ENCODE data around the gene ZNF784. TPM values are rescaled to one million over a fixed set of nuclear protein-coding genes. Genes with fewer than 3 reads are reported as not detected.

Gene ZNF784
- total RNA-seq, 1 experiment from 2014 or later = 9.9 TPM

DNA sequence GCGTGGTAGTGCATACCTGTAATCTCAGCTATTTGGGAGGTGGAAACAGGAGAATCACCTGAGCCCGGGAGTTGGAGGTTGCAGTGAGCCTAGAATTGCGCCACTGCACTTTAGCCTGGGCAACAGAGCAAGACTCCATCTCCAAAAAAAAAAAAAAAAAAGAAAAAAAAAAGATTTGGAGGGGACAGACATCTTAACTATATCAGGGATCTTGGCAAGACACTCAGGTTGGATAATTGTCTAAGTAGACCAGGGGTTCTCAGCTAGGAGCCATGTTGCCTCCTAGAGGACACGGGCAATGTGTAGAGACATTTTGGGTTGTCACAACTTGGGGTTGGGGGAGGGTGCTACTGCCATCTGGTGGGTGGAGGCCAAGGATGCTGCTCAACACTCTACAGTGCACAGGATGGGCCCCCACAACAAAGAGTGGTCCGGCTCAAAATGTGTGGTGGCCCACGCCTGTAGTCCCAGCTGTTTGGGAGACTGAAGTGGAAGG is 14.5 kb upstream of the ZNF784 start:
- H3K27me3 Mint-ChIP-seq (ENCODE audit: low read depth) = peaks cover 9% of the 10 kb centered on the region
- peaks cover 37% of the 10 kb centered on the region for H3K4me1 Mint-ChIP-seq
- H3K4me3 Mint-ChIP-seq = peak overlapping the region; percentile 36; the same call in 1 of the 2 replicates
- DNase-seq (ENCODE audit: low spot score) (peak; percentile 63), ATAC-seq (peak; percentile 6)
- ChIA-PET CTCF (interaction anchor here (0.6 to 2.1 kb wide), 9 partner anchors 14 to 505 kb away, joined by 3 to 17 read pairs (median 3); partner anchors contain the start of gene U2AF2), POLR2A (no interaction called here)
- H3K27ac Mint-ChIP-seq = no peak overlapping the region; the same call in 1 of the 2 replicates
- peaks cover 4% of the 10 kb centered on the region for H3K9me3 Mint-ChIP-seq
- H3K36me3 Mint-ChIP-seq = peaks cover 16% of the 10 kb centered on the region
- TF ChIP-seq FOXK1 (CRISPR knock-in tag; IDR thresholded peaks at IDR 0.05) (no peak), ZNF263 (CRISPR knock-in tag; IDR thresholded peaks at IDR 0.05; ENCODE audit: low read depth) (no peak), PRRX2 (CRISPR knock-in tag; IDR thresholded peaks at IDR 0.05) (no peak), JUN (CRISPR knock-in tag; IDR thresholded peaks at IDR 0.05) (no peak), GTF2I (CRISPR knock-in tag; conservative IDR thresholded peaks at IDR 0.05) (no peak), RELA (CRISPR knock-in tag; IDR thresholded peaks at IDR 0.05; ENCODE audit: borderline replicate concordance) (no peak), GRHL2 (CRISPR knock-in tag; IDR thresholded peaks at IDR 0.05; ENCODE audit: insufficient replicate concordance, severe bottlenecking) (no peak), SP1 (CRISPR knock-in tag; conservative IDR thresholded peaks at IDR 0.05) (no peak), TCF7 (CRISPR knock-in tag; IDR thresholded peaks at IDR 0.05; ENCODE audit: low read depth) (no peak), SOX15 (CRISPR knock-in tag; IDR thresholded peaks at IDR 0.05) (no peak)
- TF ChIP-seq, protein P1, sequence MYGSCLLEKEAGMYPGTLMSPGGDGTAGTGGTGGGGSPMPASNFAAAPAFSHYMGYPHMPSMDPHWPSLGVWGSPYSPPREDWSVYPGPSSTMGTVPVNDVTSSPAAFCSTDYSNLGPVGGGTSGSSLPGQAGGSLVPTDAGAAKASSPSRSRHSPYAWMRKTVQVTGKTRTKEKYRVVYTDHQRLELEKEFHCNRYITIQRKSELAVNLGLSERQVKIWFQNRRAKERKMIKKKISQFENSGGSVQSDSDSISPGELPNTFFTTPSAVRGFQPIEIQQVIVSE (CRISPR knock-in tag; IDR thresholded peaks at IDR 0.05; ENCODE audit: borderline replicate concordance) = no peak
- TF ChIP-seq, protein P2, sequence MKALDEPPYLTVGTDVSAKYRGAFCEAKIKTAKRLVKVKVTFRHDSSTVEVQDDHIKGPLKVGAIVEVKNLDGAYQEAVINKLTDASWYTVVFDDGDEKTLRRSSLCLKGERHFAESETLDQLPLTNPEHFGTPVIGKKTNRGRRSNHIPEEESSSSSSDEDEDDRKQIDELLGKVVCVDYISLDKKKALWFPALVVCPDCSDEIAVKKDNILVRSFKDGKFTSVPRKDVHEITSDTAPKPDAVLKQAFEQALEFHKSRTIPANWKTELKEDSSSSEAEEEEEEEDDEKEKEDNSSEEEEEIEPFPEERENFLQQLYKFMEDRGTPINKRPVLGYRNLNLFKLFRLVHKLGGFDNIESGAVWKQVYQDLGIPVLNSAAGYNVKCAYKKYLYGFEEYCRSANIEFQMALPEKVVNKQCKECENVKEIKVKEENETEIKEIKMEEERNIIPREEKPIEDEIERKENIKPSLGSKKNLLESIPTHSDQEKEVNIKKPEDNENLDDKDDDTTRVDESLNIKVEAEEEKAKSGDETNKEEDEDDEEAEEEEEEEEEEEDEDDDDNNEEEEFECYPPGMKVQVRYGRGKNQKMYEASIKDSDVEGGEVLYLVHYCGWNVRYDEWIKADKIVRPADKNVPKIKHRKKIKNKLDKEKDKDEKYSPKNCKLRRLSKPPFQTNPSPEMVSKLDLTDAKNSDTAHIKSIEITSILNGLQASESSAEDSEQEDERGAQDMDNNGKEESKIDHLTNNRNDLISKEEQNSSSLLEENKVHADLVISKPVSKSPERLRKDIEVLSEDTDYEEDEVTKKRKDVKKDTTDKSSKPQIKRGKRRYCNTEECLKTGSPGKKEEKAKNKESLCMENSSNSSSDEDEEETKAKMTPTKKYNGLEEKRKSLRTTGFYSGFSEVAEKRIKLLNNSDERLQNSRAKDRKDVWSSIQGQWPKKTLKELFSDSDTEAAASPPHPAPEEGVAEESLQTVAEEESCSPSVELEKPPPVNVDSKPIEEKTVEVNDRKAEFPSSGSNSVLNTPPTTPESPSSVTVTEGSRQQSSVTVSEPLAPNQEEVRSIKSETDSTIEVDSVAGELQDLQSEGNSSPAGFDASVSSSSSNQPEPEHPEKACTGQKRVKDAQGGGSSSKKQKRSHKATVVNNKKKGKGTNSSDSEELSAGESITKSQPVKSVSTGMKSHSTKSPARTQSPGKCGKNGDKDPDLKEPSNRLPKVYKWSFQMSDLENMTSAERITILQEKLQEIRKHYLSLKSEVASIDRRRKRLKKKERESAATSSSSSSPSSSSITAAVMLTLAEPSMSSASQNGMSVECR (CRISPR knock-in tag; IDR thresholded peaks at IDR 0.05; ENCODE audit: borderline replicate concordance) = no peak
- TF ChIP-seq, protein P3, sequence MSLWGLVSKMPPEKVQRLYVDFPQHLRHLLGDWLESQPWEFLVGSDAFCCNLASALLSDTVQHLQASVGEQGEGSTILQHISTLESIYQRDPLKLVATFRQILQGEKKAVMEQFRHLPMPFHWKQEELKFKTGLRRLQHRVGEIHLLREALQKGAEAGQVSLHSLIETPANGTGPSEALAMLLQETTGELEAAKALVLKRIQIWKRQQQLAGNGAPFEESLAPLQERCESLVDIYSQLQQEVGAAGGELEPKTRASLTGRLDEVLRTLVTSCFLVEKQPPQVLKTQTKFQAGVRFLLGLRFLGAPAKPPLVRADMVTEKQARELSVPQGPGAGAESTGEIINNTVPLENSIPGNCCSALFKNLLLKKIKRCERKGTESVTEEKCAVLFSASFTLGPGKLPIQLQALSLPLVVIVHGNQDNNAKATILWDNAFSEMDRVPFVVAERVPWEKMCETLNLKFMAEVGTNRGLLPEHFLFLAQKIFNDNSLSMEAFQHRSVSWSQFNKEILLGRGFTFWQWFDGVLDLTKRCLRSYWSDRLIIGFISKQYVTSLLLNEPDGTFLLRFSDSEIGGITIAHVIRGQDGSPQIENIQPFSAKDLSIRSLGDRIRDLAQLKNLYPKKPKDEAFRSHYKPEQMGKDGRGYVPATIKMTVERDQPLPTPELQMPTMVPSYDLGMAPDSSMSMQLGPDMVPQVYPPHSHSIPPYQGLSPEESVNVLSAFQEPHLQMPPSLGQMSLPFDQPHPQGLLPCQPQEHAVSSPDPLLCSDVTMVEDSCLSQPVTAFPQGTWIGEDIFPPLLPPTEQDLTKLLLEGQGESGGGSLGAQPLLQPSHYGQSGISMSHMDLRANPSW (CRISPR knock-in tag; conservative IDR thresholded peaks at IDR 0.05; ENCODE audit: low read depth) = no peak

DNA sequence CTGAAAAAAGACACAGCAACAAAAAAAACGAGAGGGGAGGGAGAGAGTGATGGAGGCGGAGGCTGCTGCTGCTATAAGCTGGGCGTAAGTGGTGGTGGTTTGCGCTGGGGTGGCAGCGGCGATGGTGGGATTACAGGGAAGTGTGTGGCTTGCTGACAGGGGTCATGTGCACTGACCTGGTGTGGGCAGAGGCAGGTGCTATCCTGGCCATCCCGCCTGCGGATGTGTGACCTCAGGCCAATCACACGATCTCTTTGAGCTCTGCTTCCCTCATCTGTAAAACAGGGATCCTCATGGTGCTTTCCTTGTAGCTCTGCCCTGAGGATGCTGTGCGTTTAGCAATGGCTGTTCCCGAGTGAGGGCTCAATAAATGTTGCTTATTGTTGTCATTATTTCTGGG is 13.2 kb upstream of the ZNF784 start:
- POLR2A ChIA-PET = interaction anchor here (0.6 kb wide), 1 partner anchor 687 kb away, joined by 3 read pairs; no protein-coding TSS in a partner anchor
- Mint-ChIP-seq H3K36me3 (peaks cover 16% of the 10 kb centered on the region), H3K27me3 (ENCODE audit: low read depth) (peaks cover 9% of the 10 kb centered on the region), H3K4me1 (peaks cover 30% of the 10 kb centered on the region), H3K9me3 (peaks cover 4% of the 10 kb centered on the region), H3K27ac (no peak overlapping the region; the same call in 1 of the 2 replicates), H3K4me3 (no peak overlapping the region)
- no peak for DNase-seq (ENCODE audit: low spot score)
- CTCF ChIA-PET = interaction anchor here (0.8 to 2.1 kb wide), 4 partner anchors 16 to 134 kb away, joined by 4 to 10 read pairs (median 6); partner anchors contain the start of gene ZNF865
- TF ChIP-seq, protein P4, sequence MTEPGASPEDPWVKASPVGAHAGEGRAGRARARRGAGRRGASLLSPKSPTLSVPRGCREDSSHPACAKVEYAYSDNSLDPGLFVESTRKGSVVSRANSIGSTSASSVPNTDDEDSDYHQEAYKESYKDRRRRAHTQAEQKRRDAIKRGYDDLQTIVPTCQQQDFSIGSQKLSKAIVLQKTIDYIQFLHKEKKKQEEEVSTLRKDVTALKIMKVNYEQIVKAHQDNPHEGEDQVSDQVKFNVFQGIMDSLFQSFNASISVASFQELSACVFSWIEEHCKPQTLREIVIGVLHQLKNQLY (CRISPR knock-in tag; IDR thresholded peaks at IDR 0.05) = no peak
- TF ChIP-seq, protein P5, sequence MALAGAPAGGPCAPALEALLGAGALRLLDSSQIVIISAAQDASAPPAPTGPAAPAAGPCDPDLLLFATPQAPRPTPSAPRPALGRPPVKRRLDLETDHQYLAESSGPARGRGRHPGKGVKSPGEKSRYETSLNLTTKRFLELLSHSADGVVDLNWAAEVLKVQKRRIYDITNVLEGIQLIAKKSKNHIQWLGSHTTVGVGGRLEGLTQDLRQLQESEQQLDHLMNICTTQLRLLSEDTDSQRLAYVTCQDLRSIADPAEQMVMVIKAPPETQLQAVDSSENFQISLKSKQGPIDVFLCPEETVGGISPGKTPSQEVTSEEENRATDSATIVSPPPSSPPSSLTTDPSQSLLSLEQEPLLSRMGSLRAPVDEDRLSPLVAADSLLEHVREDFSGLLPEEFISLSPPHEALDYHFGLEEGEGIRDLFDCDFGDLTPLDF (CRISPR knock-in tag; IDR thresholded peaks at IDR 0.05) = no peak
- TF ChIP-seq CREB1 (CRISPR knock-in tag; IDR thresholded peaks at IDR 0.05) (no peak), ZNF121 (CRISPR knock-in tag; IDR thresholded peaks at IDR 0.05) (no peak), MYBL2 (CRISPR knock-in tag; IDR thresholded peaks at IDR 0.05) (no peak), JAZF1 (CRISPR knock-in tag; IDR thresholded peaks at IDR 0.05) (no peak), NR3C1 (CRISPR knock-in tag; conservative IDR thresholded peaks at IDR 0.05; ENCODE audit: low read depth) (no peak)
- ATAC-seq = no peak
